Measurements from ENCODE around the gene SEZ6L2. TPM values are rescaled to one million over a fixed set of nuclear protein-coding genes. Genes with fewer than 3 reads are reported as not detected.

The SEZ6L2 gene
- total RNA-seq, 4 donors from 2014 or later: 1.7 to 14.2 (median 10.6) TPM

- no peak overlapping the region for H3K27ac ChIP-seq
- H3K4me1 ChIP-seq: peaks cover 0 to 5% (median 2%) of the 10 kb centered on the region in 4 donors
- H3K4me3 ChIP-seq: no peak overlapping the region
- TF ChIP-seq CTCF (IDR thresholded peaks at IDR 0.05) (no peak), POLR2A (IDR thresholded peaks at IDR 0.05) (no peak)
- H3K27me3 ChIP-seq: peaks cover 0 to 9% of the 10 kb centered on the region in 2 donors
- no peaks in the 10 kb centered on the region for H3K9me3 ChIP-seq
- no peak for DNase-seq
- no peaks in the 10 kb centered on the region for H3K36me3 ChIP-seq
Observed at GRCh38 chr16:29878172-29878571, 21.2 kb downstream of the SEZ6L2 start.

GRCh38 chr16:29877266-29877961 is 21.9 kb downstream of the SEZ6L2 start:
- TF ChIP-seq CTCF (IDR thresholded peaks at IDR 0.05) (no peak), POLR2A (IDR thresholded peaks at IDR 0.05) (no peak)
- no peaks in the 10 kb centered on the region for H3K9me3 ChIP-seq
- peaks cover 0 to 5% (median 2%) of the 10 kb centered on the region in 4 donors for H3K4me1 ChIP-seq
- no peak overlapping the region for H3K4me3 ChIP-seq
- H3K36me3 ChIP-seq: no peaks in the 10 kb centered on the region
- H3K27ac ChIP-seq: no peak overlapping the region
- no peak for DNase-seq
- peaks cover 0 to 9% of the 10 kb centered on the region in 2 donors for H3K27me3 ChIP-seq

- peak overlapping the region in 3 of 4 donors; percentile 15 to 36 (median 29) for H3K4me3 ChIP-seq
Observed at GRCh38 chr16:29876594-29877249, 22.6 kb downstream of the SEZ6L2 start.

GRCh38 chr16:29876217-29876593 is 23.1 kb downstream of the SEZ6L2 start:
- Histone ChIP-seq H3K9me3 (no peaks in the 10 kb centered on the region), H3K27me3 (peaks cover 0 to 9% of the 10 kb centered on the region in 2 donors), H3K36me3 (no peaks in the 10 kb centered on the region), H3K4me3 (peak overlapping the region in 3 of 4 donors; percentile 15 to 36 (median 29)), H3K27ac (no peak overlapping the region), H3K4me1 (peaks cover 0 to 5% (median 2%) of the 10 kb centered on the region in 4 donors)
- TF ChIP-seq CTCF (IDR thresholded peaks at IDR 0.05): no peak
- TF ChIP-seq POLR2A (IDR thresholded peaks at IDR 0.05): no peak
- no peak for DNase-seq

More at GRCh38 chr16:29876594-29877249, 22.6 kb downstream of the SEZ6L2 start:
- DNase-seq: peak in 1 of 3 donors; percentile 26
- peaks cover 0 to 5% (median 2%) of the 10 kb centered on the region in 4 donors for H3K4me1 ChIP-seq
- H3K27me3 ChIP-seq: peaks cover 0 to 9% of the 10 kb centered on the region in 2 donors
- no peaks in the 10 kb centered on the region for H3K36me3 ChIP-seq
- no peaks in the 10 kb centered on the region for H3K9me3 ChIP-seq
- no peak overlapping the region for H3K27ac ChIP-seq
- TF ChIP-seq CTCF (IDR thresholded peaks at IDR 0.05): no peak
- TF ChIP-seq POLR2A (IDR thresholded peaks at IDR 0.05): no peak

GRCh38 chr16:29875206-29875605 is 24.1 kb downstream of the SEZ6L2 start:
- H3K4me3 ChIP-seq: no peak overlapping the region
- peaks cover 0 to 9% of the 10 kb centered on the region in 2 donors for H3K27me3 ChIP-seq
- peaks cover 0 to 5% (median 2%) of the 10 kb centered on the region in 4 donors for H3K4me1 ChIP-seq
- no peak for TF ChIP-seq POLR2A (IDR thresholded peaks at IDR 0.05)
- no peak for DNase-seq
- no peak overlapping the region for H3K27ac ChIP-seq
- no peaks in the 10 kb centered on the region for H3K9me3 ChIP-seq
- no peaks in the 10 kb centered on the region for H3K36me3 ChIP-seq

- DNase-seq: no peak
- TF ChIP-seq CTCF (IDR thresholded peaks at IDR 0.05) (no peak), POLR2A (IDR thresholded peaks at IDR 0.05) (no peak)
- peaks cover 0 to 9% of the 10 kb centered on the region in 2 donors for H3K27me3 ChIP-seq
- H3K27ac ChIP-seq: no peak overlapping the region
- peaks cover 0 to 5% (median 2%) of the 10 kb centered on the region in 4 donors for H3K4me1 ChIP-seq
- no peaks in the 10 kb centered on the region for H3K36me3 ChIP-seq
- H3K4me3 ChIP-seq: no peak overlapping the region
- H3K9me3 ChIP-seq: no peaks in the 10 kb centered on the region
Observed at GRCh38 chr16:29873319-29873718, 26.0 kb downstream of the SEZ6L2 start.

Data from Peyer's patch (tissue), 4 donors.